Stimulated activated CD4-positive, alpha-beta T cell treated with anti-CD3 and anti-CD28 coated beads, Interleukin-1b, Interleukin-23, amount 100 ng/mL, for 24 hours (primary cell): ENCODE measurements around the gene NPPC.
"Not testable (repeated sequence)": the region's sequence is repeated elsewhere in the genome, so short reads cannot be mapped to it uniquely, and the experiment has no call there.

ENCODE experiments used
- DNase-seq, 4 experiments: peaks; one replicate each; pipeline ENCODE4 v3.0.0-alpha.2; 2020; ENCODE audit warnings: low read depth in 4 of 4, low spot score in 1 of 4

NPPC gene

DNA sequence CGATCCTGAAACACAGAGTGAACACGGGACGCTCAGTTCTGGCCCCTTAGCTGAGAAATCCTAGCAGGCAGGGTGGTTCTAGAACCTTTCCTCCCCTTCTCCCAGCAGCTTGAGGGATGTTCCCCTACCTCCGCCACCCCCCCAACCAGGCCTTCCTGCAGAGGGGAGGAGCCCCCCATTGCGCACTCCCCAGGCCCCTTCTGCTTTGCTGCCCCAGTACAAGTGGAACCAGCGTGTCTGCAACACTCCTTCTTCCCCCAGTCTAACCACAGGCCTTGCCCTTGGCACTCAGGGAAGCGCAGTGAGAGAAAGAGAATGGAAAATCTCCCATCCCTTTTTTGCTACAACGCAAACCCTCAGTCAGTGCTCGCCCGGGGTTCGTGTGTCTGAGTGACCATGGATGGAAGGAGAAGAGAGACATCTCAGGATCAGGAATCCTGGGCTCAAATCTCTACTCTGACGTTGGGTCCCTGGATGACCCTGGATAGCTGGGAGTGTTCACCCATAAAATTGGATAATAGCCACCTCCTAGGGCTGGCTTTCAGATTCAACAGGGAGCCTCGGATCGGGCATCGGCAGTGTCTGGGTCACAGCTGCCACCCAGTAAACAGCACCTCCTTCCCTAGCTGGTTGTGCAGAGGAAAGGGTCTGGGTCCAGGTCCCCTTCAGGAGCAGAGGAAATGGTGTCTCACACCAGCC, 3.7 kb downstream of the NPPC start:
- no peak for DNase-seq

DNA sequence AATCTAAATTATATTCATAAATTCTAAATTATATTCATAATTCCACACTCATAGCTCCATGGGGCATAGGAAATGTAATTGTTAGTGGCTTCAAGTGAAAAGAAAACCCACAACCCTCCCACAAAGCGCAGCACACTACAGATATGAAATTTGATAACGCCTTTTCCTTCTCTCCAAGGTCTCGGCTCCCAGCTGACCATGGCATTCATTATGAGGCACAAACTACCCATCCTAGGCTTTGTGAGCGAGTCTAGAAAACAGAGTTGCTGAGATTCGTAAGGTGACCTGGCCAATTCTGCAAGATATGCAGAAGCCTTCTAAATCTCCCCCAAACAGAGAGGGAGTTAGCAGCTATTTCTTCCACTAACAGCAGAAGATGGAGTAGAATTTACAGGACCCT, 5.4 kb downstream of the NPPC start:
- DNase-seq = no peak

DNA sequence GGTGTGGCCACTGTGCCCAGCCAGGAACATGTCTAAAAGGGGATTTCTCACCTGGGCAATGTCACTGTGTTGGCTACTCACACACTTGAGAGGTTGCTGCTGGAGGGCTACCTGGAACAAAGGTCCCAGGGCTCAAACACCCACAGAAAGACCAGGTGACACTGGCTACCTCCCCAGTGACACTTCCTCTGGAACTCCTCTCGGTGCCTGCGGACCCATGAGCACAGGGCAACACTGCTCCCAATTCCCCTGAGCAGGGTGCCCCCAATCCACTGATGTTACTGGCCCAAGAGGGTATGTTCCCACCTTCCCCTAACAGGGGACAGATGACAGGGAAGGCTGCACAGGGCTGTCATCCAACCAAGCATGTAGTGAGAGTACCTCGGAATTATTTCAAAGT, 5.8 kb downstream of the NPPC start:
- no peak for DNase-seq

DNA sequence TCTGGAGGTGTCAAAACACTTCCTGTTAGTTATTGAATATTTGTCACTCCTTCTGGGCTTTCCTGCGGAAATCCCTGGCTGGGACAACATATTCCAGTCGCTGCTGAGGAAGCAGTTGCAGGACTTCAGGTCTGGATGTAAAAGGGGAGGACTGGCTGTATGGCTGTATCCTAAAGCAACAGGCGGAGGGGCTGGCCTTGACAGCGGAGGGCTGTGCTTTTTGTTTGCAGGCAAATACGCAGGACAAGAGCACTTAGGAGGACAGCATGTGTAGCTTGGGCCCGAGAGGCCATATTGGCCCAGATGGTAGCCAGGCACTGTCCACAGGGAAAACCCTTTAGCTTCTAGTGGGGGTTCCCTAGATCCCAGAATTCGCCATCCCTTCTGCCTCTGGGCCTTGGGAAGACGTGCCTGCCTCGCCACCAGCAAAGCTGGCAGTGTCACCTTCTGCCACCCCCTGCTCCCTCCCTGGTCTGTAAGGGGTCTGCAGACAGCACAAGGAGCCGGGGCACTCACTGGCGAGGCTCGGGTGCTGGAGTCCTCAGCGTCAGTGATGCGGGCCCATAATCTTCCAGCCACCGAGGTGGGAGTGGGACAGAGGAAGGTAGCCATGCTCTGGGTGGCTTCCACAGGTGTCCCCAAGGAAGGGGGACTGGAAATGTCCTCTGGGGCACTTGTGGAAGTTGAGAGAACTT, 6.7 kb downstream of the NPPC start:
- DNase-seq = no peak

- no peak for DNase-seq
These were observed 7.5 kb downstream of the NPPC start for GRCh38 chr2:231918501-231919330.

DNA sequence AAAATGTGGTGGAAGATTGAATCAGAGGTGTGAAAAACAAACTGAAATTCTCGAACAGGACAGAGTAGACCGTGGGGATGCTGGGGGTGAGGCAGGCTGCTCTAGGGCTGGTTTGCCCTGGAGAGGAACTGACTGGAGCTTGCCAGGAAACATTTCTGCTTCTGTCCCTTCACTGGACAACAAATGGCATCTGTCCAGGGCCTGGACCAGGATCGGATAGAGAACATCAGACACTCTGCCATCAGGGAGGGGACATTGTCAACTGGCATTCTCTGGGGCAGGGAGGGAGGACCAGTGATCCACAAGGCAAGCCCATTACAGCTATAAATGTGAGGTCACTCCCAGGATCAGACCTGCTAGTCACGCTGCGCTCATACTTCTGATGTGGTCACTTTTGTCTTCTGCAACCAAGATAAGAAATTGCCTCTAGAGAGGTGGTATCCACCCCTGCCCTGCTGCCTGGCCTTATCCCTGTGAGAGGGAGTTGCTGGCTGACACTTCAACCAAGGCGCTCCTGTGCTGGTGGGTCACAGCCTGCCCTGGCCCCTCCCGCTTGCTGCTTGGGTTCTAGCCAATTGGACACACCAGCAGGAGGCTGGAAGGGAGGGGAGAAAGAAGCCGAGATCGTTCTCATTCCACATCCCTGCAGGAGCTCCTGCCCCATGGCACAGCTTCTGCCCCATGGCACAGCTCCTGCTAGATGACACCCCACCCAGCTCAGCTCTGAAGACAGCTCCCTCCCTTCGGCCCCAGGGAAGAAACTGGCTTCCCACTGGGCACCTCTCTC, 8.7 kb downstream of the NPPC start:
- DNase-seq = no peak

DNA sequence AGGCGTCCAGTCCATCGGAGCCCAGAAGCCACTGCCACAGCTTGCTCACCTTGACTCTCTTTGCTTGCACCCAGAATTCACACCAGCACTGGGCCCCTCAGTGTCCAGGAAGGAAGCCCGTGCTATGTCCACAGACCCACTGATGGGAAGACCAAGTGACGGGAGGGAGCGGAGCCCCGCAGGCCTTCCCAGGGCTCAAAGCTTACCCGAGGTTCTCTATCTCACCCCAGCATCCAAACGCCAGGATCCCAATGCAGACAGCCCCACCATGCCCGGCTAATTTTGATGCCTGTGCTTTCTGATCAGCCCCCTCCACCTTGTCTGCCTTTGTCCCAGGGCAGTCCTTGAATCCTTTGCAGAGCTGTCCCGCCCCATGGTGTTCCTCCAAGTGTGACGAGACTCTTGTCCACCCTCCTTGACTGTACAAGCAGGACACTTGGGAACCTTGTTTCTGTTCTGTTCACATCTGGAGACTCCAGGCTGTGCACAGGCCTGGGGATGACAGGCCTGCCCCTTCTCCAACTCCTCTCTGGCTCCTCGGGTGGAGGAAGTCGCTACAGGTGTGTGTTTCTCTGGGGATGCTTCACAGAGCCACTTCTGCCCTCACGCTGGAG, 12.0 kb downstream of the NPPC start:
- no peak for DNase-seq

- no peak for DNase-seq
These were observed 14.8 kb downstream of the NPPC start for GRCh38 chr2:231911381-231911780.

DNA sequence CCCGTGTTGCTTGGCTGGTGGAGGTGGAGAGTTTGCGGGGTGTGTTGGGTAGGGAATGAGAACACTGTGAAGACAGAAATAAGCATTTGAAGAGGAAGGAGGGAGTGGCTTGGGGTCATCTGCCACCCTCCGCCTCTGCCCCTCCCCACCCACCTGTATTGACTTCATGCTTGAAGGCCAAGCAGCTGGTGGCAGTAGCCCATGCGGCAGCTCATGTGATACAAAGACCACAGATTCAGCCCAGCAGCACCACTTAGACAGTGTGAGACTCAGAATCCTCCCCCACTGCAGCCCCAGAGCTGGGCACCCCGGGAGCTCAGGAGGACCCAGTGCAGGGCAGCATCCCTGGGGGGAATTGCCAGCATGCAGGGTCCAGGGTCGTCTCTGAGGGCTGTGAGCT, 15.4 kb downstream of the NPPC start:
- no peak for DNase-seq

DNA sequence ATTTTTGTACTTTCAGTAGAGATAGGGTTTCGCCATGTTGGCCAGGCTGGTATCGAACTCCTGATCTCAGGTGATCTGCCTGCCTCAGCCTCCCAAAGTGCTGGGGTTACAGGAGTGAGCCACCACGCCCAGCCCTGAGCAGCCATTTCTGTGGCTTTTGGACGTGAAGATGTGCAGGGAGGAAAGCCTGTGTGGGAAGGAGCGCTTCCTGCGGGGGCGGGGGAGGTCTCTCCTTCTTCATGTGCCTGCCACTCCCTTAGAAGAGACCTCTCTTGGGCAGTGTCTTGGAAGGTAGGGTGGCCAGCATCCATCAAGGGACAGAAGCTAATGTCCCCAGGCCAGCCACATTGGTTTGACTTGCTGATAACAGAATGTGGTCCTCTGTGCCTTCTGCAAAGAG, 16.0 kb downstream of the NPPC start:
- not testable (repeated sequence) for DNase-seq

DNA sequence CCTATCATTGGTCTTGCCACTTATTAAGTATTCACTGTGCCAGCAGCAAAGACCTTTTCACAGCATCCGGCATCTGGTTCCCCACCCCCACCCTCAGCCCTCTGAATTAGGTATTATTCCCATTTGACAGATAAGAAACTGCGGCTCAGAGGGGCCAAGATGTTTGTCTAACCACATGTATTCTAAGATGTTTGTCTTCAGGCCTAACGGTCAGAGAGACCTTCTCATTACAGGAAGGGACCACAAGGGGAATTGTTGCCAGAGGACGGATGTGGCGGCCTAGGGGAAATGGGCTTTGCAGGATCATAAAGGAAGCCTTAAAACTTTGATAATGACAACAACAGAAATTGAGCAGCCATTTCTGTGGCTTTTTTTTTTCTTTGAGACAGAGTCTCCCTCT, 16.6 kb downstream of the NPPC start:
- DNase-seq = no peak

DNA sequence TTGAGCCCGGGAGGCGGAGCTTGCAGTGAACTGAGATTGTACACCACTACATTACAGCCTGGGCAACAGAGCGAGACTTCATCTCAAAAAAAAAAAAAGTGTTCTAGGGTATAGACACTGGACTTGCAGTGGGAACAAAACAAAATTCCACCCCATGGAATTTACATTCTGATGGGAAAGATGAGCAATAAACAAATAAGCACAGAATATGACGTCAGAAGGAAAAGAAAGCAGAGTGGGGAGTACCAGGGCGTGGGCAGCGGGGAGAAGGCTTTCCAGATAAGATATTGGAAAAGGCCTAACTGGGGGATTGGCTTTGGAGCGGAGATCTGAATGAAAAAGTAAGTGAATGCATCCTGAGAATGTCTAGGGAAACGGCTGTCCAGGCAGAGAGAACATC, 17.6 kb downstream of the NPPC start:
- DNase-seq = no peak

DNA sequence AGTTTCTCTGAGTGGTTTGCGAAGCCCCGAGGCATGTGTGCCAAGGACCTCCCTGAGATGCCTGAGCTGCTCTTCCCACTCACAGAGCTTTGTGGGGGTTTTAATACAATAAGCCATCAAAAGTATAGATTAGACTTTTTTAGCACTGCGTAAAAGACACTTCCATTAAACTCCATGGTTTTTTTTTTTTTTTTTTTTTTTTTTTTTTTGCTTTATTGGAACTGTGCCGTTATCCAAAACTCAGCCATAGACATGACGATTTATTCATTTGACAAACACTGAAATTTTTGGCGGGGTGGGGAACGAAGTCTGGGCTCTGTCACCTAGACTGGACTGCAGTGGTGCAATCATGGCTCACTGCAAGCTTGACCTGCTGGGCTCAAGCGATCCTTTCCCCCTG, 18.4 kb downstream of the NPPC start:
- no peak for DNase-seq

DNA sequence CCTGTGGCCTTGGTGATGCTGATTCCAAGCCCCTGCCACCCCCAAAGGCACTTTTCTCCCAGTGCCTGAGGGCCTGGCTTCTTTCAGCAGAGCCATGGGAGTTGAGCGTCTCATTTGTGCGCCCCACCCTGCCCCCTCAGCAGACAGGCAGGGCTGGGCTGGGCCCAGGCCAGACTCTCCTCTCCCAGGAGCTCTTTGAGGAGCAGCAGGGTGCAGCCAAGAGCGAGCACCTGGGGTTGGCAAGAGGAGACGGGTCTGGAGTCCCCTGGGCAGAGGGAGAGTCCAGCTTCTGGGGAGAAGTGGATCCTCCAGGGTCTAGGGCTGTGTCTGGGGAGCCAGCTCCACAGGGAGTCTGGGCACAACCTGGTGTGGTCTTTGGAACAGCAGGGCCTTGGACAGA, 21.2 kb downstream of the NPPC start:
- no peak for DNase-seq

DNA sequence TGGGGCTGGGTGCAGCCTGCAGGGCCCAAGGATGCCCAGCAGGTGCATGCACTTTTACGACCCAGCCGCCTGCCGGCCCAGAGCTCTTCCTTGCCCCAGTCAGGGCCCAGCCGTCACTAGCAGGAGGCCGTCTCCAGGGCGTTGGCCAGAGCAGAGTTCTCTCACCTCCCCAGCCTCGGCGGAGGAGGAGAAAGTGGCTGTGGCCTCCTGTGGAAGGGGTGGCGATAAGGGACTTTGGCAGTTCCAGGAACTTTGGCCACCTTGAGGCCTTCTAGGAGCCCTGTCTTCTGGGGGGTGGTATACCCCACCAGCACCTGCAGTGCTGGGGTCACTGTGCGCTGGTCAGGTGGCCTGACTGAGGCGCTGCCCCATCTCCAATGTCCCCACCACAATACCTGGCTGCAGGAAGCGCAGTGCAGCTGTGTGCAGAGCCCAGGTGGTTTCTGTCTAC, 22.0 kb downstream of the NPPC start:
- no peak for DNase-seq

- DNase-seq = no peak
These were observed 23.6 kb downstream of the NPPC start for GRCh38 chr2:231902598-231902997.

GRCh38 chr2:231900972-231901371, 25.2 kb downstream of the NPPC start:
- no peak for DNase-seq

- DNase-seq = peak in 3 of 4 experiments; percentile 26 to 54 (median 36)
These were observed 25.7 kb downstream of the NPPC start for GRCh38 chr2:231900486-231900942.

DNA sequence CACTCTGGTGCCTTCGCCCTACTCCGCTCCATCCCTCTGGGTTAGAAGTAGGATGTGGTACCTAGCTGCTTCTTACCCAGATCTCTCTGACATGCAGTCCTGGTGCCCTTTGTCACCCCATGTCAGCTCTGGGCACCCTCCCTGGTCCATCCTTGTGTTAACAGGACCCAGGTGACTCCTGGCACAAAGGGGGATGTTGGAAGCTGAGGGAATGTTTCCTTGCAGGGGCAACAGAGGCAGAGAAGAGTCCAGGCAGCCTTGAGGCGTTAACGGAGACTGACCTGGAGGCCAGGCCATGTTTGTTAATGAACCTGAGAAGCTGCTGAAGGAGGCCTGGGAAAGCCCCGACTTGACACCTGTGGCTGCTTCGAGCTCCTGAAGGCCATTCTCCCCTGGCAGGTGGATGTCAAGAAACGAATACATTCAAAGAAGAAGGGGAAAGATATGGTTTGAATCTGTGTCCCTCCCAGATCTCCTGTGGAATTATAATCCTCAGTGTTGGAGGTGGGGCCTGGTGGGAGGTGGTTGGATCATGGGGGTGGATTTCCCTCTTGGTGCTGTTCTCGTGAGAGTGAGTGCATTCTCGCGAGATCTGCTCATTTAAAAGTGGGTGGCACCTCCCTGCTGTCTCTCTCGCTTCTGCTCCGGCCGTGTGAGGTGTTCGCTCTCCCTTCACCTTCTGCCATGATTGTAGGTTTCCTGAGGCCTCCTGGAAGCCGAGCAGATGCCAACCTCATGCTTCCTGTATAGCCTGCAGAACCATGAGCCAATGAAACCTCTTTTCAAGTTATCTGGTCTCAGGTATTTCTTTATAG, 31.4 kb downstream of the NPPC start:
- no peak for DNase-seq

DNA sequence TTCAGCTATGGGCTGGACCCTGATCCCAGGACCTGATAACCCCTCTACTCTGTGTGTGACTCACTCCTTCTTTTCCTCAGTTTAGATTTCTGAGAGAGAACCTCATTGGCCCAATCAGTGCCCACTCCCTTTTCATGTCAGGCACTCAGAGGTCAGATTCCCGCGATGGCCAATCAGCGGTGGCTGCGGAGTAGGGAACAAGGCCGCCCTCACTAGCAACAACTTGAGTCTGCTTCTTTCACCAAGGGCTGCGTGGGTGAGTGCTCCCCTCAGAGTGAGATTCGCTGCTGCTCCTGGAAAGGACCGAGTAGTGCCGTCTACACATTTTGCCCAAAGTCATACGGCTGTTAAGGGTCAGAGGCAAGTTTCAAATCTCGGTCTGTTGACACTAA, 34.7 kb downstream of the NPPC start:
- no peak for DNase-seq
